Kidney (tissue), 14 donors: ENCODE measurements around the gene RNF13. TPM values are rescaled to one million over a fixed set of nuclear protein-coding genes. Genes with fewer than 3 reads are reported as not detected.

Experiments
- DNase-seq, 5 donors: peaks; one replicate each; pipeline ENCODE4 v3.0.0-alpha.2; 2013 to 2020
- FAIRE-seq: peaks from 2 replicates; lab custom pipeline; 2012; peaks lifted over from hg19 to GRCh38; lab: Jason Lieb, UNC
- H3K27ac ChIP-seq, 2 donors: one replicate each; pipeline ENCODE4 v1.7.0; 2013; ENCODE audit warnings: low read depth in 2 of 2, low read length in 2 of 2, inconsistent platforms in 1 of 2
- H3K27me3 ChIP-seq: one replicate; pipeline ENCODE4 v1.7.1; 2013; ENCODE audit warnings: low read length, inconsistent platforms; ENCODE audit not compliant: control insufficient read depth, insufficient read depth
- H3K36me3 ChIP-seq, 3 donors: one replicate each; pipeline versions ENCODE4 v1.7.0 to v1.7.1; 2013; ENCODE audit warnings: low read length in 3 of 3, control low read depth in 1 of 3, inconsistent platforms in 1 of 3; ENCODE audit not compliant: insufficient read depth in 3 of 3, control insufficient read depth in 2 of 3
- H3K4me1 ChIP-seq, 3 donors: one replicate each; pipeline versions ENCODE4 v1.7.0 to v1.7.1; 2013; ENCODE audit warnings: low read length in 3 of 3, inconsistent platforms in 1 of 3, low read depth in 1 of 3; ENCODE audit not compliant: control insufficient read depth in 2 of 3, insufficient read depth in 2 of 3
- H3K4me3 ChIP-seq, 3 donors: one replicate each; pipeline versions ENCODE4 v1.7.0 to v1.8.1; 2013; ENCODE audit warnings: low read length in 3 of 3, control low read depth in 1 of 3, inconsistent platforms in 1 of 3
- H3K9ac ChIP-seq, 3 donors: one replicate each; pipeline versions ENCODE4 v1.7.0 to v1.7.1; 2013; ENCODE audit warnings: low read length in 3 of 3, control low read depth in 1 of 3, inconsistent platforms in 1 of 3
- H3K9me3 ChIP-seq, 3 donors: one replicate each; pipeline versions ENCODE4 v1.7.0 to v1.7.1; 2013; ENCODE audit warnings: low read length in 3 of 3, control low read depth in 1 of 3, inconsistent platforms in 1 of 3; ENCODE audit not compliant: control insufficient read depth in 2 of 3, insufficient read depth in 1 of 3
- intact Hi-C: fragments of 100-400 bp; cut with DNase I; formaldehyde crosslinking; loops from one replicate; pipeline ENCODE4 v1.11.1; 2022
- polyA plus RNA-seq: library from polyadenylated mRNA; stranded (reverse); fragments of 350-450 nt; fragmentation: Illumina TruSeq; extraction: RNeasy Lipid Tissue Mini Kit (QIAGEN cat#74804); gene quantifications from one replicate; pipeline ENCODE4 v1.2.3, GENCODE V29; 2014; ENCODE audit warnings: low read depth, low replicate concordance; ENCODE audit not compliant: insufficient read depth
- total RNA-seq: library from RNA; stranded (reverse); fragmentation: NEBNext Ultra II Directional; extraction: Animal tissue kit (Norgen Biotek cat#: 25700); gene quantifications from one replicate; pipeline ENCODE4 v1.2.1, GENCODE V29; 2021
- TF ChIP-seq, protein P1 (sequence below): IDR thresholded peaks from 3 replicates; pipeline ENCODE4 v1.5.1; 2012; ENCODE audit warnings: mild to moderate bottlenecking, moderate library complexity, borderline replicate concordance; ENCODE audit not compliant: insufficient read depth; ENCODE audit errors: extremely low read depth
- donor health status: control.
- donor health status: control.
- donor health status: control.
- donor health status: control.
- donor health status: control.
- donor health status: DM: yes; HTN: yes; CAD: no.
- donor health status: Normal renal cell carcinoma (clear cell type).

The RNF13 gene
- total and polyA plus RNA-seq, 2 donors from 2014 or later = 54.1 to 87.1 TPM

DNA sequence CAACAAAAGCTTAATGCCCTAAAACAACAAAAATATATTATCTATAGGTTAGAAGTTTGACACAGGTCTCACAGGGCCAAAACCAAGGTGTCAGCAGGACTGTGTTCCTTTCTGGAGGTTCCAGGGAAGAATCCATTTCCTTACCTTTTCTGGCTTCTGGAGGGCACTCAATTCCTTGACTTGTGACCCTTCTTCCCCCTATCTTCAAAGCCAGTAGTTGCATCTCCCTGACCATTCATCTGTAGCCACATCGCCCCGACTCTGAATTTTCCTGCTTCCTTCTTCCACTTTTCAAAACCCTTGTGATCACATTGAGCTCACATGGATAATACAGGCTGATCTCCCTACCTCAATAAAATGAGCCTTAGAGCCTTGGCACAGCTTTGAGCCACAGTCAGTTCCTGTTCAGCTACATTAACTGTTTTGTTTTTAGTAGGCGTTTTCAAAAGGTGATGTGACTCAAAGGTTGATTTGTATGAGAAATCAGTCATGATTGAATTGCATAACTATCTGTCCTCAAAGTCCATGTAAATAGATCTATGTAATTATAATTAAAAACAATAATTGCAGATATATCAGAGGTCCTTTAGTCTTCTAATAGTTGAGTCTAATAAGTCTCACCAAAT lies 145.3 kb downstream of the RNF13 start:
- no peak for FAIRE-seq

GRCh38 chr3:149959443-149959842 lies 146.4 kb downstream of the RNF13 start:
- DNase-seq (no peak), FAIRE-seq (no peak)
- no peaks in the 10 kb centered on the region for H3K27me3 ChIP-seq
- H3K36me3 ChIP-seq = no peaks in the 10 kb centered on the region
- no peaks in the 10 kb centered on the region for H3K9me3 ChIP-seq
- TF ChIP-seq, protein P1, sequence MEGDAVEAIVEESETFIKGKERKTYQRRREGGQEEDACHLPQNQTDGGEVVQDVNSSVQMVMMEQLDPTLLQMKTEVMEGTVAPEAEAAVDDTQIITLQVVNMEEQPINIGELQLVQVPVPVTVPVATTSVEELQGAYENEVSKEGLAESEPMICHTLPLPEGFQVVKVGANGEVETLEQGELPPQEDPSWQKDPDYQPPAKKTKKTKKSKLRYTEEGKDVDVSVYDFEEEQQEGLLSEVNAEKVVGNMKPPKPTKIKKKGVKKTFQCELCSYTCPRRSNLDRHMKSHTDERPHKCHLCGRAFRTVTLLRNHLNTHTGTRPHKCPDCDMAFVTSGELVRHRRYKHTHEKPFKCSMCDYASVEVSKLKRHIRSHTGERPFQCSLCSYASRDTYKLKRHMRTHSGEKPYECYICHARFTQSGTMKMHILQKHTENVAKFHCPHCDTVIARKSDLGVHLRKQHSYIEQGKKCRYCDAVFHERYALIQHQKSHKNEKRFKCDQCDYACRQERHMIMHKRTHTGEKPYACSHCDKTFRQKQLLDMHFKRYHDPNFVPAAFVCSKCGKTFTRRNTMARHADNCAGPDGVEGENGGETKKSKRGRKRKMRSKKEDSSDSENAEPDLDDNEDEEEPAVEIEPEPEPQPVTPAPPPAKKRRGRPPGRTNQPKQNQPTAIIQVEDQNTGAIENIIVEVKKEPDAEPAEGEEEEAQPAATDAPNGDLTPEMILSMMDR = no peak
- no peak overlapping the region for H3K9ac ChIP-seq
- peaks cover 0 to 15% (median 0%) of the 10 kb centered on the region in 3 donors for H3K4me1 ChIP-seq
- intact Hi-C loops = no loop called here
- no peak overlapping the region for H3K27ac ChIP-seq
- H3K4me3 ChIP-seq = no peak overlapping the region

More for the DNA sequence above, 145.3 kb downstream of the RNF13 start:
- no peaks in the 10 kb centered on the region for H3K9me3 ChIP-seq
- no peak overlapping the region for H3K27ac ChIP-seq
- intact Hi-C loops = no loop called here
- peaks cover 0 to 12% (median 0%) of the 10 kb centered on the region in 3 donors for H3K4me1 ChIP-seq
- TF ChIP-seq, protein P1 = no peak
- H3K4me3 ChIP-seq = no peak overlapping the region
- H3K9ac ChIP-seq = no peak overlapping the region
- H3K36me3 ChIP-seq = no peaks in the 10 kb centered on the region
- no peak for DNase-seq
- H3K27me3 ChIP-seq = no peaks in the 10 kb centered on the region

GRCh38 chr3:149963485-149963884 lies 150.5 kb downstream of the RNF13 start:
- H3K36me3 ChIP-seq = peaks cover 0 to 12% (median 2%) of the 10 kb centered on the region in 3 donors
- H3K9ac ChIP-seq = no peak overlapping the region
- intact Hi-C loops = no loop called here
- no peak overlapping the region for H3K4me3 ChIP-seq
- peaks cover 0 to 19% (median 7%) of the 10 kb centered on the region in 3 donors for H3K4me1 ChIP-seq
- FAIRE-seq (no peak), DNase-seq (no peak)
- H3K27me3 ChIP-seq = no peaks in the 10 kb centered on the region
- TF ChIP-seq, protein P1 = no peak
- no peak overlapping the region for H3K27ac ChIP-seq
- H3K9me3 ChIP-seq = no peaks in the 10 kb centered on the region
